ENCODE measurements around the gene FBXO34. TPM values are rescaled to one million over a fixed set of nuclear protein-coding genes. Genes with fewer than 3 reads are reported as not detected.

The FBXO34 gene
- total and polyA plus RNA-seq, 9 of the 15 experiments (the other 6 are each of a cell fraction or from before 2014, with no cell fraction given), result 6.3 to 24.9 (median 16.2) TPM

GRCh38 chr14:55271572-55272298, 514 bp downstream of the FBXO34 start (continued):
- TF ChIP-seq HINFP (tag; conservative IDR thresholded peaks at IDR 0.05; ENCODE audit: low read depth), result no peak
- no peak for TF ChIP-seq GTF3C2 (IDR thresholded peaks at IDR 0.05; ENCODE audit: borderline replicate concordance, extremely low read depth, insufficient read length)
- TF ChIP-seq ZNF347 (CRISPR knock-in tag; IDR thresholded peaks at IDR 0.05; ENCODE audit: low read depth), result no peak
- TF ChIP-seq STAT5B (CRISPR knock-in tag; IDR thresholded peaks at IDR 0.05), result no peak
- peak in 1 of 2 experiments; percentile 56; a peak in 1 of 4 replicates for TF ChIP-seq TBL1XR1 (IDR thresholded peaks at IDR 0.05; ENCODE audit: low read length in 2 of 2)
- TF ChIP-seq KLF10 (CRISPR knock-in tag; IDR thresholded peaks at IDR 0.05), result no peak
- peak; percentile 47 for TF ChIP-seq PKNOX1 (IDR thresholded peaks at IDR 0.05)
- no peak for TF ChIP-seq MYBL2 (IDR thresholded peaks at IDR 0.05; ENCODE audit: low read depth)
- no peak for TF ChIP-seq MYBL2 (CRISPR knock-in tag; IDR thresholded peaks at IDR 0.05; ENCODE audit: borderline replicate concordance)
- TF ChIP-seq NFIX (CRISPR knock-in tag; IDR thresholded peaks at IDR 0.05; ENCODE audit: low read depth), result no peak
- 0 out of 2 replicates have a peak, but pooled peaks have one; percentile 57 for TF ChIP-seq LCOR (CRISPR knock-in tag; IDR thresholded peaks at IDR 0.05)
- TF ChIP-seq ZBTB26 (CRISPR knock-in tag; IDR thresholded peaks at IDR 0.05), result no peak
- peak in 1 of 2 experiments; percentile 64; a peak in 1 of 4 replicates for TF ChIP-seq RCOR1 (IDR thresholded peaks at IDR 0.05; ENCODE audit: borderline replicate concordance in 1 of 2, low read depth in 2 of 2, low read length in 2 of 2)
- peak; percentile 76; the same call in 1 of the 2 replicates for TF ChIP-seq CBFB (CRISPR knock-in tag; IDR thresholded peaks at IDR 0.05)
- no peak for TF ChIP-seq MLX (CRISPR knock-in tag; conservative IDR thresholded peaks at IDR 0.05)
- TF ChIP-seq ZNF146 (CRISPR knock-in tag; IDR thresholded peaks at IDR 0.05; ENCODE audit: unreplicated experiment), result no peak
